LNCaP clone FGC (cell line): ENCODE data around the gene ADM2.

Experiments used
- DNase-seq: peaks from one replicate; pipeline ENCODE4 v3.0.0-alpha.2; 2011; ENCODE audit warnings: low read depth
- H3K4me3 ChIP-seq: 2 replicates; pipeline ENCODE4 v1.5.1; 2011; ENCODE audit warnings: mild to moderate bottlenecking, low read depth, low read length, control low read depth
- TF ChIP-seq, protein P1 (sequence below): IDR thresholded peaks from 2 replicates; pipeline ENCODE4 v1.5.1; 2012; ENCODE audit warnings: mild to moderate bottlenecking; ENCODE audit not compliant: control insufficient read depth, insufficient read depth; ENCODE audit errors: extremely low read depth

Gene ADM2

DNA sequence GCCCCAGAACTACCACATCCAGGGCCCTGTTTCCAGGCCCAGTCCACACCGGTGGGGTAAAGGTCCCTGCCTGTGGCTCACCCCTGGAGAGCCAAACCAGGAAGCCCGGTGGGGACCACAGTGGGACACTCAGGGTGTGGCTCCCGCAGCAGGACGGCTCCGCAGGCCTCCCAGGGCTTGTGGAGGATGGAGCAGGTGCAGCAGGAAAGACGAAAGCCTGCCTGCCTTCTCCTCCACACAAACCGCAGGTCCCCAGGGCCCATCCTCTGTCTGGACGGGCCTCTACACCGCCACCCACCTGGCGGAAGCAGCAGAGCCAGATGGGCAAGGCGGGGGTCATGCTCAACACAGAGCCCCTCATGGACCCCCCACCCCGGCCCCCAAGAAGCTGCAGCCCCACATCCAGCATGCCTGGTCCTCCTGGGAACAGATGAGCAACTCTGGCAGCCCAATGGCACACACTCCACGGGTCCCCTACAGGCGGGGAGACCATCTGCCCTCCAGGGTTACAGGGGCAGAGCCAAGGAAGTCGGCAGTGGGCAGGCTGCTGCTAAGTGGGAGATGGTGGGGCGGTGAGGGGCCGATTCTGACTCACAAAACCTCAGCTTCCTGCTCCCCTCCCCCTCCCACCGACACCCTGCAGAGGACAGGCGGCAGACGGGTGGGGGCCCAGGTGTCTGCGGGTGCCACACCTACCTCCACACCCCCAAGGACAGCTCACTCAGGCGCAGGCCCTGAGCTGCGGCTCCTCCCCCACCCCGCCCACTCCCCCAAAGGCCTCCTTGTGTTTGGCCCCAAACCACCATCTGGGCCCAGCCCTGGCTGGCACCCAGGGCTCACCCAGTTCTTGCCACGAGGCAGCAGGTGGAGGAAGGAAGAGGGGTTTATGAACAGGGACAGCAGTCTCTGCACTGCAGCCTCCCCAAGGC is 11.7 kb upstream of the ADM2 start:
- no peak overlapping the region for H3K4me3 ChIP-seq
- TF ChIP-seq, protein P1, sequence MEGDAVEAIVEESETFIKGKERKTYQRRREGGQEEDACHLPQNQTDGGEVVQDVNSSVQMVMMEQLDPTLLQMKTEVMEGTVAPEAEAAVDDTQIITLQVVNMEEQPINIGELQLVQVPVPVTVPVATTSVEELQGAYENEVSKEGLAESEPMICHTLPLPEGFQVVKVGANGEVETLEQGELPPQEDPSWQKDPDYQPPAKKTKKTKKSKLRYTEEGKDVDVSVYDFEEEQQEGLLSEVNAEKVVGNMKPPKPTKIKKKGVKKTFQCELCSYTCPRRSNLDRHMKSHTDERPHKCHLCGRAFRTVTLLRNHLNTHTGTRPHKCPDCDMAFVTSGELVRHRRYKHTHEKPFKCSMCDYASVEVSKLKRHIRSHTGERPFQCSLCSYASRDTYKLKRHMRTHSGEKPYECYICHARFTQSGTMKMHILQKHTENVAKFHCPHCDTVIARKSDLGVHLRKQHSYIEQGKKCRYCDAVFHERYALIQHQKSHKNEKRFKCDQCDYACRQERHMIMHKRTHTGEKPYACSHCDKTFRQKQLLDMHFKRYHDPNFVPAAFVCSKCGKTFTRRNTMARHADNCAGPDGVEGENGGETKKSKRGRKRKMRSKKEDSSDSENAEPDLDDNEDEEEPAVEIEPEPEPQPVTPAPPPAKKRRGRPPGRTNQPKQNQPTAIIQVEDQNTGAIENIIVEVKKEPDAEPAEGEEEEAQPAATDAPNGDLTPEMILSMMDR, result no peak
- no peak for DNase-seq

DNA sequence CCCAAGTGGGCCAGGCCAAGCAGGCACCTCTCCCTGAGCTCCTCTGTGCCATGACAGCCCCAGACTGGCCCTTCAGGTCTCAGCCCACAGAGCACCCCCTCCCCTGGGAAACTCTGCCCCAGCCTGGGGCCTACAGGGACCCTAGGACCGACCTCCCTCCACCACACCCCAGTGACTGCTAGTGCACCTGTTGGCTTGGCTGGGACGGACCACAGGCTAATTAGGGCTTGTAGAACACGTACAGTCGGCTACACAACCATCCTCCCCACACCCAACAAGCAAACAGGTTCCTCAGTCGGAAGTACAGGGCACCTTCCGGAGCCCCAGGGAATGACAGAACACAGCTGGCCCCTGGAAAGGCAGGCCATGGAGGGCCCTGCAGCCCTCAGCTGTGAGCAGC is 10.9 kb upstream of the ADM2 start:
- no peak overlapping the region for H3K4me3 ChIP-seq
- DNase-seq, result no peak
- TF ChIP-seq, protein P1, result no peak

- no peak overlapping the region for H3K4me3 ChIP-seq
- no peak for DNase-seq
- TF ChIP-seq, protein P1, result no peak
Measured at GRCh38 chr22:50471197-50471847, 10.0 kb upstream of the ADM2 start.

- H3K4me3 ChIP-seq, result no peak overlapping the region
- no peak for DNase-seq
- TF ChIP-seq, protein P1, result no peak
Measured at GRCh38 chr22:50471962-50472361, 9.4 kb upstream of the ADM2 start.

GRCh38 chr22:50473088-50473487 is 8.3 kb upstream of the ADM2 start:
- TF ChIP-seq, protein P1, result peak; percentile 23; the same call in 1 of the 2 replicates
- peak overlapping the region; percentile 80; the same call in 1 of the 2 replicates for H3K4me3 ChIP-seq
- no peak for DNase-seq

DNA sequence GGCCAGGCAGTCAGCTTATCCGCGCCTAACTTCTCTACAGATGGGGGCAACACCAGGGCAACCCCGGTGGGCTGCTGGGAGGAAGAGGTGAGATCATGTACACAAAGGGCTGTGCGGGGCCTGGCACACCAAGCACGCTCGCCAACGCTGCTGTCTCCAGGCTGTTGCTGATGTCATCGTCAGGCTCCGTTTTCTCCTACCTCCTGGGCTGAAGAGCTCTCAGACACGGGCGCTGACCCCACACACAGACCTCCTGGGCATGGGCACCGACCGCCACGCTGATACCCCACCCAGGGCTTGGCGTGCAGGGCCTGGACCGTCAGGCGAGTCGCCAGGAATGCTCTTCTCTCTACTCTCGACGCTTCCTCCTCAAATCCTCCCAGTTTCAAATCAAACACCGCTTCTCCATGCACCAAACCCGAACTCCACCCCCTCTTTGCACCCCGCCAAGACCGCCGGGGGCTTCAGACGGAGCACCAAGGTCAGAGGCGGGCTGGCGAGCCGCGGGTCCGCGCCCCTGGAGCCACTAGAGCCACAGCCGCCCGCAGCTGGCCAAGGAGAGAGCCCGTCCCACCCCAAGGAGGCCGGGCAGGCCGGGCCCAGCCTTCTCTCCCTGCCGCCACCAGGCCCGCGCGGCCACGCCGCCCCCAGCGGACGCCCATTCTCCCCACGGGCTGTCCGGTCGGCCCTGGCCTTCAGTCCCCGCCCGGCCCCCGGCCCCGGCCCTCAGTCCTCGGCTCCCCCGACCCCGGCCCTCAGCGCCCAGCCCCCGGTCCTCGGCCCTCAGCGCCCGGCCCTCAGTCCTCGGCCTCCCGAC is 7.3 kb upstream of the ADM2 start:
- DNase-seq, result no peak
- H3K4me3 ChIP-seq, result peak overlapping the region; percentile 80
- TF ChIP-seq, protein P1, result no peak
